CD14-positive monocyte (primary cell): ENCODE results near the gene TMEM132E. TPM values are rescaled to one million over a fixed set of nuclear protein-coding genes. Genes with fewer than 3 reads are reported as not detected.

Source experiments
- DNase-seq, 3 donors: peaks; one replicate each; pipeline ENCODE4 v3.0.0-alpha.2; 2011 to 2022
- H2AFZ ChIP-seq: 2 replicates; pipeline ENCODE4 v1.6.0; 2012; ENCODE audit warnings: mild to moderate bottlenecking, low read depth, low read length, inconsistent platforms; ENCODE audit not compliant: insufficient read depth, poor library complexity, severe bottlenecking
- H3K27ac ChIP-seq, 2 donors: 1 replicate in 1 of 2; 2 replicates in 1 of 2; pipeline ENCODE4 v1.5.1; 2012 to 2013; ENCODE audit warnings: low read length in 2 of 2, control low read depth in 1 of 2, inconsistent platforms in 1 of 2, low read depth in 1 of 2, mild to moderate bottlenecking in 1 of 2
- H3K27me3 ChIP-seq, 2 donors: one replicate each; pipeline versions ENCODE4 v1.6.0 to v1.6.1; 2011 to 2013; ENCODE audit warnings: low read length in 2 of 2; ENCODE audit not compliant: control insufficient read depth in 2 of 2, insufficient read depth in 2 of 2
- H3K36me3 ChIP-seq, 2 donors: replicated peaks in 1 of 2; 1 replicate in 1 of 2; 2 replicates in 1 of 2; pipeline versions ENCODE4 v1.5.1 to v1.6.1; 2012 to 2013; ENCODE audit warnings: low read length in 2 of 2, control low read depth in 1 of 2, inconsistent platforms in 1 of 2, mild to moderate bottlenecking in 1 of 2; ENCODE audit not compliant: insufficient read depth in 2 of 2, control insufficient read depth in 1 of 2
- H3K4me1 ChIP-seq, 2 donors: 1 replicate in 1 of 2; 2 replicates in 1 of 2; pipeline versions ENCODE4 v1.5.1 to v1.6.1; 2012 to 2013; ENCODE audit warnings: low read length in 2 of 2, control low read depth in 1 of 2, inconsistent platforms in 1 of 2, mild to moderate bottlenecking in 1 of 2, moderate library complexity in 1 of 2; ENCODE audit not compliant: insufficient read depth in 2 of 2, control insufficient read depth in 1 of 2
- H3K4me2 ChIP-seq: replicated peaks from 2 replicates; pipeline ENCODE3; 2012; ENCODE audit warnings: low read length, moderate library complexity, mild to moderate bottlenecking; ENCODE audit not compliant: poor library complexity, severe bottlenecking; ENCODE audit errors: extremely low read depth
- H3K4me3 ChIP-seq, 3 experiments: fragments of 200-600 bp in 1 of 3; sonication (generic) in 1 of 3; replicated peaks in 1 of 3; 1 replicate in 2 of 3; 2 replicates in 1 of 3; pipeline ENCODE4 v1.5.1; 2011 to 2013; ENCODE audit warnings: low read length in 3 of 3, mild to moderate bottlenecking in 3 of 3, control low read depth in 2 of 3, low read depth in 2 of 3, inconsistent platforms in 1 of 3, moderate library complexity in 1 of 3
- H3K79me2 ChIP-seq: 2 replicates; pipeline ENCODE4 v1.6.0; 2012; ENCODE audit warnings: mild to moderate bottlenecking, control low read depth, inconsistent platforms, low read length, moderate library complexity; ENCODE audit not compliant: insufficient read depth
- H3K9ac ChIP-seq: 2 replicates; pipeline ENCODE4 v1.6.0; 2017; ENCODE audit warnings: low read length, mild to moderate bottlenecking; ENCODE audit not compliant: insufficient read depth, poor library complexity, severe bottlenecking
- H3K9me3 ChIP-seq, 2 donors: replicated peaks in 1 of 2; 1 replicate in 1 of 2; 2 replicates in 1 of 2; pipeline versions ENCODE4 v1.5.1 to v1.6.1; 2012 to 2013; ENCODE audit warnings: low read length in 2 of 2, control low read depth in 1 of 2; ENCODE audit not compliant: control insufficient read depth in 1 of 2, insufficient read depth in 1 of 2
- H4K20me1 ChIP-seq: 2 replicates; pipeline ENCODE4 v1.6.0; 2012; ENCODE audit warnings: mild to moderate bottlenecking, low read length, control low read depth, moderate library complexity; ENCODE audit not compliant: insufficient read depth
- H3K27ac Mint-ChIP-seq, 7 donors: one replicate each; pipeline ENCODE4 v1.8.0; 2020; ENCODE audit warnings: mild to moderate bottlenecking in 7 of 7, mixed read lengths in 7 of 7, moderate library complexity in 6 of 7, inconsistent platforms in 2 of 7
- H3K27me3 Mint-ChIP-seq, 3 donors: one replicate each; pipeline ENCODE4 v1.8.0; 2021 to 2022; ENCODE audit warnings: low read depth in 3 of 3, mild to moderate bottlenecking in 3 of 3, mixed read lengths in 3 of 3, moderate library complexity in 3 of 3, inconsistent platforms in 1 of 3
- H3K36me3 Mint-ChIP-seq, 2 donors: one replicate each; pipeline ENCODE4 v1.8.0; 2020; ENCODE audit warnings: mixed read lengths in 2 of 2, inconsistent platforms in 1 of 2, mild to moderate bottlenecking in 1 of 2
- H3K4me1 Mint-ChIP-seq: one replicate; pipeline ENCODE4 v1.8.0; 2020; ENCODE audit warnings: mild to moderate bottlenecking, mixed read lengths
- H3K4me3 Mint-ChIP-seq, 2 donors: one replicate each; pipeline ENCODE4 v1.8.0; 2020; ENCODE audit warnings: mild to moderate bottlenecking in 2 of 2, mixed read lengths in 2 of 2, moderate library complexity in 1 of 2
- H3K9me3 Mint-ChIP-seq, 7 donors: one replicate each; pipeline ENCODE4 v1.8.0; 2020 to 2022; ENCODE audit warnings: mixed read lengths in 7 of 7, mild to moderate bottlenecking in 6 of 7, moderate library complexity in 6 of 7, inconsistent platforms in 2 of 7
- CTCF ChIP-seq: fragments of 200-600 bp; IDR thresholded peaks from one replicate; pipeline ENCODE4 v1.8.0; 2022; ENCODE audit warnings: antibody characterized with exemption, mild to moderate bottlenecking
- WGBS: methylation state at CpG from one replicate; pipeline ENCODE4 v1.1.5; 2013; ENCODE audit warnings: missing lambda C conversion rate; ENCODE audit not compliant: insufficient coverage; 5-methylcytosine and 5-hydroxymethylcytosine counted together
- intact Hi-C, 2 donors: fragments of 100-400 bp; cut with micrococcal nuclease; formaldehyde crosslinking; loops; one replicate each; pipeline versions ENCODE4 v1.15.0 to v1.15.1; 2023
- polyA plus RNA-seq, 3 donors: library from polyadenylated mRNA; depleted of rRNA in 1 of 3; unstranded in 2 of 3; stranded (reverse) in 1 of 3; fragments of 300-500 nt in 2 of 3; fragments of >200 nt in 1 of 3; fragmentation: Illumina TruSeq in 2 of 3; gene quantifications; 1 replicate in 2 of 3; 2 replicates in 1 of 3; pipeline ENCODE4 v1.2.3, GENCODE V29; 2012 to 2021

TMEM132E gene
- polyA plus RNA-seq, 3 donors, result not detected

- H3K4me1 Mint-ChIP-seq, result peaks cover 6% of the 10 kb centered on the region
- peaks cover 12 to 36% of the 10 kb centered on the region in 2 donors for H3K27me3 ChIP-seq
- no peak for DNase-seq
- H3K9me3 Mint-ChIP-seq, result peaks cover 0 to 2% (median 0%) of the 10 kb centered on the region in 7 donors
- intact Hi-C loops, result no loop called here
- H3K79me2 ChIP-seq, result no peaks in the 10 kb centered on the region
- H3K27me3 Mint-ChIP-seq, result peaks cover 45 to 46% (median 45%) of the 10 kb centered on the region in 3 donors
- 81% methylated on average over 2 of the region's 4 CpGs for WGBS
- H3K4me3 Mint-ChIP-seq, result no peak overlapping the region
- H3K36me3 ChIP-seq, result no peaks in the 10 kb centered on the region
- no peak overlapping the region for H3K4me3 ChIP-seq
- no peaks in the 10 kb centered on the region for H3K36me3 Mint-ChIP-seq
- H3K9me3 ChIP-seq, result peaks cover 0 to 7% of the 10 kb centered on the region in 2 donors
- no peak overlapping the region for H3K27ac Mint-ChIP-seq
- H4K20me1 ChIP-seq, result no peaks in the 10 kb centered on the region
- H2AFZ ChIP-seq, result no peak overlapping the region
- no peak overlapping the region for H3K4me2 ChIP-seq
- no peak for TF ChIP-seq CTCF
- H3K27ac ChIP-seq, result no peak overlapping the region
- H3K4me1 ChIP-seq, result peaks cover 3 to 10% of the 10 kb centered on the region in 2 donors
- H3K9ac ChIP-seq, result no peak overlapping the region
Measured at GRCh38 chr17:34633351-34633750, 54.0 kb downstream of the TMEM132E start.

GRCh38 chr17:34633760-34634159 lies 54.4 kb downstream of the TMEM132E start:
- Mint-ChIP-seq H3K27me3 (peaks cover 43 to 46% (median 46%) of the 10 kb centered on the region in 3 donors), H3K27ac (no peak overlapping the region), H3K4me3 (no peak overlapping the region), H3K9me3 (peaks cover 0 to 2% (median 0%) of the 10 kb centered on the region in 7 donors), H3K4me1 (peaks cover 6% of the 10 kb centered on the region), H3K36me3 (no peaks in the 10 kb centered on the region)
- no peaks in the 10 kb centered on the region for H3K79me2 ChIP-seq
- intact Hi-C loops, result no loop called here
- H3K4me1 ChIP-seq, result peaks cover 3 to 10% of the 10 kb centered on the region in 2 donors
- no peak for TF ChIP-seq CTCF
- no peak overlapping the region for H2AFZ ChIP-seq
- H3K27ac ChIP-seq, result no peak overlapping the region
- peaks cover 0 to 7% of the 10 kb centered on the region in 2 donors for H3K9me3 ChIP-seq
- peaks cover 12 to 38% of the 10 kb centered on the region in 2 donors for H3K27me3 ChIP-seq
- no peaks in the 10 kb centered on the region for H3K36me3 ChIP-seq
- H3K4me2 ChIP-seq, result no peak overlapping the region
- H3K4me3 ChIP-seq, result no peak overlapping the region
- no peaks in the 10 kb centered on the region for H4K20me1 ChIP-seq
- no peak overlapping the region for H3K9ac ChIP-seq
- no peak for DNase-seq
- WGBS, result no CpG with 5 or more reads among the region's 3 CpGs
